ENCODE results near the gene IL17RD. TPM values are rescaled to one million over a fixed set of nuclear protein-coding genes. Genes with fewer than 3 reads are reported as not detected.

The IL17RD gene
- total and polyA plus RNA-seq, 2 experiments from 2014 or later, result 0.34 to 1.2 TPM

DNA sequence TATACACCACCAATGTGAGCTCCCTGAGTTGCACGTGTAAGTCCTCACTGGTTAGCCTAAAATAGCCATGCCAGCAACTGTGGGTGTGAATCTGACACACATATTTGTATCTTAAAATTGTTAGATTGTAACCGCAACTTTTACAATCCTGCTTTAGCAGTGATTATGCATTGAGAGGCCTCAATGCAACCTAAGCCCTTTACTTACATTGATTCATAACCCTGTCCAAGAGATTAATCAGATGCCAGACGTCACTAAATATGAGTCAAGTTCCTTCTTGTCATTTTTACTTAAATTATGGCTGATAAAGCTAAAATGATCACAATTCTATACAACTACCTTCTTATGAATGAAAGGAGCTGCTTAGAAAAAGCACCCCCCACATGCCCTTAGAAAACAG lies 46.9 kb downstream of the IL17RD start:
- H2AFZ ChIP-seq, result no peak overlapping the region
- no peaks in the 10 kb centered on the region for H3K79me2 ChIP-seq (ENCODE audit: insufficient read depth)
- no peaks in the 10 kb centered on the region for H3K9me3 ChIP-seq (ENCODE audit: low read depth)
- 43% methylated on average over 3 of the region's 3 CpGs for WGBS, 2 experiments (ENCODE audit: low coverage in 1 of 2, low lambda C conversion rate in 2 of 2, missing lambda C conversion rate in 2 of 2)
- no peaks in the 10 kb centered on the region for H3K36me3 ChIP-seq (ENCODE audit: low read depth)
- no peak for DNase-seq
- no peaks in the 10 kb centered on the region for H3F3A ChIP-seq (ENCODE audit: insufficient read depth)
- H3K9ac ChIP-seq, result no peak overlapping the region
- H3K27me3 ChIP-seq (replicated peaks; ENCODE audit: insufficient read depth), result no peaks in the 10 kb centered on the region
- H3K9me2 ChIP-seq (ENCODE audit: insufficient read depth), result no peaks in the 10 kb centered on the region
- in situ Hi-C loops (cut with MboI), result no loop called here
- no peak overlapping the region for H3K4me2 ChIP-seq (ENCODE audit: unreplicated experiment)
- TF ChIP-seq EZH2 (IDR thresholded peaks at IDR 0.05; ENCODE audit: insufficient read depth, poor library complexity, severe bottlenecking), result no peak
- TF ChIP-seq EZH2phosphoT487 (IDR thresholded peaks at IDR 0.05; ENCODE audit: insufficient read depth, low read depth), result no peak
- H3K4me3 ChIP-seq, result no peak overlapping the region
- no peak overlapping the region for H3K27ac ChIP-seq
- no peaks in the 10 kb centered on the region for H4K20me1 ChIP-seq (ENCODE audit: insufficient read depth)
- H3K4me1 ChIP-seq (ENCODE audit: insufficient read depth), result no peaks in the 10 kb centered on the region

GRCh38 chr3:57116501-57116900 lies 48.7 kb downstream of the IL17RD start:
- no peaks in the 10 kb centered on the region for H3K36me3 ChIP-seq (ENCODE audit: low read depth)
- no peaks in the 10 kb centered on the region for H3K79me2 ChIP-seq (ENCODE audit: insufficient read depth)
- DNase-seq, result no peak
- H3K27me3 ChIP-seq (replicated peaks; ENCODE audit: insufficient read depth), result no peaks in the 10 kb centered on the region
- H3K4me2 ChIP-seq (ENCODE audit: unreplicated experiment), result no peak overlapping the region
- H3K27ac ChIP-seq, result no peak overlapping the region
- H3K4me1 ChIP-seq (ENCODE audit: insufficient read depth), result peaks cover 5% of the 10 kb centered on the region; the same call in 1 of the 2 replicates
- H3K9me2 ChIP-seq (ENCODE audit: insufficient read depth), result no peaks in the 10 kb centered on the region
- H2AFZ ChIP-seq, result no peak overlapping the region
- no peak overlapping the region for H3K4me3 ChIP-seq
- no peak overlapping the region for H3K9ac ChIP-seq
- no peaks in the 10 kb centered on the region for H3F3A ChIP-seq (ENCODE audit: insufficient read depth)
- no peaks in the 10 kb centered on the region for H4K20me1 ChIP-seq (ENCODE audit: insufficient read depth)
- WGBS, 2 experiments (ENCODE audit: low coverage in 1 of 2, low lambda C conversion rate in 2 of 2, missing lambda C conversion rate in 2 of 2), result 72 to 85% methylated on average over 3 of the region's 3 CpGs
- H3K9me3 ChIP-seq (ENCODE audit: low read depth), result no peaks in the 10 kb centered on the region
- in situ Hi-C loops (cut with MboI), result no loop called here
- TF ChIP-seq EZH2phosphoT487 (IDR thresholded peaks at IDR 0.05; ENCODE audit: insufficient read depth, low read depth), result no peak
- no peak for TF ChIP-seq EZH2 (IDR thresholded peaks at IDR 0.05; ENCODE audit: insufficient read depth, poor library complexity, severe bottlenecking)

DNA sequence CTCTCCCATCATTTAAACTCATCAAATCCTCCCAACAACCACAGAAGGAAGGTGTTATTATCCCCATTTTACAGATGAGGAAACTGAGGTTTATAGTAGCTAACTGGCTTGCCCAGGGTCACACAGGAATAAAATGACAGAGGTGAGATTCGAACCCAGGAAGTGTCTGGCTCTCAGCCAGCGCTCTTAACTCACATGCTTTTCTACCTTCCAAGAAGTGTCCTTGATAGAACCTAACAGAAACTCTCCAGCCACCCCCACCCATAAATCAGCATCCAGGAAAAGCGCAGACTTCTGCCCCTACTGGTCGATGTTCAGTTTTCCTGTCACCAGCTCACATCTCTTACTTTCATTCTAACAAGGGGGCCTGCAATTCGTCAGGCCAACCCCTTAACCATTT lies 52.9 kb downstream of the IL17RD start:
- Histone ChIP-seq H3K36me3 (ENCODE audit: low read depth) (no peaks in the 10 kb centered on the region), H3K9me3 (ENCODE audit: low read depth) (no peaks in the 10 kb centered on the region), H3K9me2 (ENCODE audit: insufficient read depth) (no peaks in the 10 kb centered on the region), H3K79me2 (ENCODE audit: insufficient read depth) (no peaks in the 10 kb centered on the region), H3K9ac (no peak overlapping the region), H3K27ac (no peak overlapping the region), H3K27me3 (replicated peaks; ENCODE audit: insufficient read depth) (no peaks in the 10 kb centered on the region), H3K4me3 (no peak overlapping the region), H3F3A (ENCODE audit: insufficient read depth) (no peaks in the 10 kb centered on the region), H3K4me1 (ENCODE audit: insufficient read depth) (peaks cover 6% of the 10 kb centered on the region; the same call in 1 of the 2 replicates), H4K20me1 (ENCODE audit: insufficient read depth) (no peaks in the 10 kb centered on the region), H2AFZ (no peak overlapping the region), H3K4me2 (ENCODE audit: unreplicated experiment) (no peak overlapping the region)
- WGBS, 2 experiments (ENCODE audit: low coverage in 1 of 2, low lambda C conversion rate in 2 of 2, missing lambda C conversion rate in 2 of 2), result 89 to 90% methylated on average over 5 of the region's 5 CpGs
- in situ Hi-C loops (cut with MboI), result no loop called here
- no peak for DNase-seq
- TF ChIP-seq EZH2phosphoT487 (IDR thresholded peaks at IDR 0.05; ENCODE audit: insufficient read depth, low read depth) (no peak), EZH2 (IDR thresholded peaks at IDR 0.05; ENCODE audit: insufficient read depth, poor library complexity, severe bottlenecking) (no peak)

GRCh38 chr3:57110798-57111197 lies 54.4 kb downstream of the IL17RD start:
- TF ChIP-seq EZH2 (IDR thresholded peaks at IDR 0.05; ENCODE audit: insufficient read depth, poor library complexity, severe bottlenecking) (no peak), EZH2phosphoT487 (IDR thresholded peaks at IDR 0.05; ENCODE audit: insufficient read depth, low read depth) (no peak)
- H4K20me1 ChIP-seq (ENCODE audit: insufficient read depth), result no peaks in the 10 kb centered on the region
- peaks cover 6% of the 10 kb centered on the region; the same call in 1 of the 2 replicates for H3K4me1 ChIP-seq (ENCODE audit: insufficient read depth)
- no peaks in the 10 kb centered on the region for H3K27me3 ChIP-seq (replicated peaks; ENCODE audit: insufficient read depth)
- no peak overlapping the region for H3K27ac ChIP-seq
- in situ Hi-C loops (cut with MboI), result no loop called here
- no peak overlapping the region for H3K4me2 ChIP-seq (ENCODE audit: unreplicated experiment)
- H3K9ac ChIP-seq, result no peak overlapping the region
- no peaks in the 10 kb centered on the region for H3K9me2 ChIP-seq (ENCODE audit: insufficient read depth)
- no peak for DNase-seq
- H3F3A ChIP-seq (ENCODE audit: insufficient read depth), result no peaks in the 10 kb centered on the region
- H3K4me3 ChIP-seq, result no peak overlapping the region
- no peak overlapping the region for H2AFZ ChIP-seq
- H3K79me2 ChIP-seq (ENCODE audit: insufficient read depth), result no peaks in the 10 kb centered on the region
- no peaks in the 10 kb centered on the region for H3K36me3 ChIP-seq (ENCODE audit: low read depth)
- H3K9me3 ChIP-seq (ENCODE audit: low read depth), result no peaks in the 10 kb centered on the region
- 82 to 86% methylated on average over 14 of the region's 14 CpGs for WGBS, 2 experiments (ENCODE audit: low coverage in 1 of 2, low lambda C conversion rate in 2 of 2, missing lambda C conversion rate in 2 of 2)

DNA sequence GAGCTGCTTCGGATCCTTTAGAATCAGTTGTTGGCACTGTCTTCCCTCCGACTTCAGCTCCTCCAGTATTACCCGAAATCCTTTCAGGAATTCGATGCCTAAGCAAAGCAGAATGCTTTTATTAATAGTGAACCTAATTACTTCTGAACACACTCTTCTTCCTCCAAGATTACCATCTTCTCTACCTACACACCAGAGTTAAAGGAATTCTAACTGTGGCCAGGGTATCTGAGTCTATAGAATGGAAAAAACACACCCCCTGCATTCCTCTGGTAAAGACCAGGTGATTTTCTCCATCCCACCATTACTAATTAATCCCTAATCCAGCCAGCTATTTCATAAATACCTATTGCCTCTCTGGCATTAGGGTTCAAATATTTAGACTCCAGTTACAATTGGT lies 54.9 kb downstream of the IL17RD start:
- TF ChIP-seq EZH2phosphoT487 (IDR thresholded peaks at IDR 0.05; ENCODE audit: insufficient read depth, low read depth) (no peak), EZH2 (IDR thresholded peaks at IDR 0.05; ENCODE audit: insufficient read depth, poor library complexity, severe bottlenecking) (no peak)
- 79 to 89% methylated on average over 4 of the region's 4 CpGs for WGBS, 2 experiments (ENCODE audit: low coverage in 1 of 2, low lambda C conversion rate in 2 of 2, missing lambda C conversion rate in 2 of 2)
- H3K27me3 ChIP-seq (replicated peaks; ENCODE audit: insufficient read depth), result no peaks in the 10 kb centered on the region
- no peak overlapping the region for H3K4me2 ChIP-seq (ENCODE audit: unreplicated experiment)
- no peak overlapping the region for H3K4me3 ChIP-seq
- H3K9ac ChIP-seq, result no peak overlapping the region
- H3K4me1 ChIP-seq (ENCODE audit: insufficient read depth), result peaks cover 6% of the 10 kb centered on the region; the same call in 1 of the 2 replicates
- H3K36me3 ChIP-seq (ENCODE audit: low read depth), result no peaks in the 10 kb centered on the region
- H2AFZ ChIP-seq, result no peak overlapping the region
- H3K27ac ChIP-seq, result no peak overlapping the region
- H4K20me1 ChIP-seq (ENCODE audit: insufficient read depth), result no peaks in the 10 kb centered on the region
- no peak for DNase-seq
- no peaks in the 10 kb centered on the region for H3K9me3 ChIP-seq (ENCODE audit: low read depth)
- H3F3A ChIP-seq (ENCODE audit: insufficient read depth), result no peaks in the 10 kb centered on the region
- no peaks in the 10 kb centered on the region for H3K9me2 ChIP-seq (ENCODE audit: insufficient read depth)
- in situ Hi-C loops (cut with MboI), result no loop called here
- no peaks in the 10 kb centered on the region for H3K79me2 ChIP-seq (ENCODE audit: insufficient read depth)

Data from GM23248 (cell line).